ENCODE measurements around the gene LCN10.
A peak's percentile ranks its signal among the peaks of the same experiment; 100 is the strongest.
"Not testable (repeated sequence)": the region's sequence is repeated elsewhere in the genome, so short reads cannot be mapped to it uniquely, and the experiment has no call there.

LCN10 gene

GRCh38 chr9:136782452-136782851, 39.7 kb upstream of the LCN10 start:
- H3K36me3 Mint-ChIP-seq: no peaks in the 10 kb centered on the region
- peaks cover 36% of the 10 kb centered on the region for H3K27me3 Mint-ChIP-seq
- no peak for DNase-seq
- no peak overlapping the region for H3K4me3 Mint-ChIP-seq
- no peaks in the 10 kb centered on the region for H3K9me3 Mint-ChIP-seq
- H3K4me1 Mint-ChIP-seq: peaks cover under 1% of the 10 kb centered on the region
- no peak overlapping the region for H3K27ac Mint-ChIP-seq
- CTCF ChIA-PET: no interaction called here

GRCh38 chr9:136779808-136780207, 37.1 kb upstream of the LCN10 start:
- Mint-ChIP-seq H3K4me1 (no peaks in the 10 kb centered on the region), H3K4me3 (no peak overlapping the region), H3K27me3 (peaks cover 42% of the 10 kb centered on the region), H3K9me3 (no peaks in the 10 kb centered on the region), H3K27ac (no peak overlapping the region), H3K36me3 (no peaks in the 10 kb centered on the region)
- CTCF ChIA-PET: interaction anchor here (1.0 to 3.4 kb wide), 3 partner anchors 11 to 267 kb away, joined by 4 to 20 read pairs (median 4); no protein-coding TSS in a partner anchor
- DNase-seq: no peak

GRCh38 chr9:136777359-136777758, 34.6 kb upstream of the LCN10 start:
- H3K9me3 Mint-ChIP-seq: peaks cover 11% of the 10 kb centered on the region
- H3K27ac Mint-ChIP-seq: no peak overlapping the region
- H3K36me3 Mint-ChIP-seq: no peaks in the 10 kb centered on the region
- DNase-seq: no peak
- peaks cover 49% of the 10 kb centered on the region for H3K27me3 Mint-ChIP-seq
- CTCF ChIA-PET: interaction anchor here (0.8 to 3.4 kb wide), 9 partner anchors 9 to 328 kb away, joined by 3 to 24 read pairs (median 7); partner anchors contain the start of genes LCN15 and LCN8
- H3K4me3 Mint-ChIP-seq: no peak overlapping the region
- H3K4me1 Mint-ChIP-seq: peaks cover 4% of the 10 kb centered on the region

- Mint-ChIP-seq H3K4me3 (no peak overlapping the region), H3K27ac (no peak overlapping the region), H3K9me3 (peaks cover 11% of the 10 kb centered on the region), H3K4me1 (peaks cover 4% of the 10 kb centered on the region), H3K27me3 (peaks cover 53% of the 10 kb centered on the region), H3K36me3 (no peaks in the 10 kb centered on the region)
- no peak for DNase-seq
- CTCF ChIA-PET: interaction anchor here (0.6 to 3.4 kb wide), 7 partner anchors 8 to 290 kb away, joined by 3 to 24 read pairs (median 8); partner anchors contain the start of genes LCN15 and LCN8
These were observed 34.2 kb upstream of the LCN10 start for GRCh38 chr9:136776947-136777346.

- DNase-seq: no peak
- Mint-ChIP-seq H3K36me3 (no peaks in the 10 kb centered on the region), H3K4me1 (peaks cover 4% of the 10 kb centered on the region), H3K27me3 (peaks cover 58% of the 10 kb centered on the region), H3K27ac (no peak overlapping the region), H3K9me3 (peaks cover 11% of the 10 kb centered on the region), H3K4me3 (no peak overlapping the region)
- CTCF ChIA-PET: interaction anchor here (0.9 to 1.3 kb wide), 3 partner anchors 12 to 15 kb away, joined by 3 read pairs; no protein-coding TSS in a partner anchor
These were observed 32.5 kb upstream of the LCN10 start for GRCh38 chr9:136775191-136775590.

- H3K27ac Mint-ChIP-seq: no peak overlapping the region
- peaks cover 56% of the 10 kb centered on the region for H3K27me3 Mint-ChIP-seq
- peaks cover 4% of the 10 kb centered on the region for H3K4me1 Mint-ChIP-seq
- H3K4me3 Mint-ChIP-seq: no peak overlapping the region
- DNase-seq: no peak
- no peaks in the 10 kb centered on the region for H3K36me3 Mint-ChIP-seq
- peaks cover 11% of the 10 kb centered on the region for H3K9me3 Mint-ChIP-seq
- CTCF ChIA-PET: interaction anchor here (1.1 to 1.3 kb wide), 2 partner anchors 13 to 14 kb away, joined by 3 read pairs; no protein-coding TSS in a partner anchor
These were observed 31.8 kb upstream of the LCN10 start for GRCh38 chr9:136774416-136775045.

GRCh38 chr9:136773386-136774044, 30.8 kb upstream of the LCN10 start:
- H3K27ac Mint-ChIP-seq: no peak overlapping the region
- H3K9me3 Mint-ChIP-seq: peaks cover 11% of the 10 kb centered on the region
- peaks cover 50% of the 10 kb centered on the region for H3K27me3 Mint-ChIP-seq
- CTCF ChIA-PET: no interaction called here
- H3K4me1 Mint-ChIP-seq: peaks cover 4% of the 10 kb centered on the region
- H3K36me3 Mint-ChIP-seq: no peaks in the 10 kb centered on the region
- H3K4me3 Mint-ChIP-seq: no peak overlapping the region
- peak; percentile 42 for DNase-seq

- Mint-ChIP-seq H3K4me1 (peaks cover 6% of the 10 kb centered on the region), H3K27ac (no peak overlapping the region), H3K36me3 (no peaks in the 10 kb centered on the region), H3K27me3 (peaks cover 55% of the 10 kb centered on the region), H3K9me3 (peaks cover 11% of the 10 kb centered on the region), H3K4me3 (no peak overlapping the region)
- no peak for DNase-seq
- CTCF ChIA-PET: interaction anchor here (2.1 to 2.5 kb wide), 2 partner anchors 16 to 263 kb away, joined by 5 to 8 read pairs; no protein-coding TSS in a partner anchor
These were observed 29.2 kb upstream of the LCN10 start for GRCh38 chr9:136771907-136772415.

- H3K9me3 Mint-ChIP-seq: peaks cover 11% of the 10 kb centered on the region
- no peaks in the 10 kb centered on the region for H3K36me3 Mint-ChIP-seq
- peak; percentile 70 for DNase-seq
- peaks cover 13% of the 10 kb centered on the region for H3K4me1 Mint-ChIP-seq
- H3K27ac Mint-ChIP-seq: no peak overlapping the region
- CTCF ChIA-PET: interaction anchor here (0.7 to 2.8 kb wide), 6 partner anchors 9 to 265 kb away, joined by 3 to 20 read pairs (median 4); no protein-coding TSS in a partner anchor
- H3K27me3 Mint-ChIP-seq: peaks cover 59% of the 10 kb centered on the region
- no peak overlapping the region for H3K4me3 Mint-ChIP-seq
These were observed 27.0 kb upstream of the LCN10 start for GRCh38 chr9:136769710-136770191.

- H3K9me3 Mint-ChIP-seq, H3K4me1 Mint-ChIP-seq, H3K36me3 Mint-ChIP-seq, H3K4me3 Mint-ChIP-seq: not testable (repeated sequence)
- H3K27me3 Mint-ChIP-seq: peaks cover 60% of the 10 kb centered on the region
- peak; percentile 68 for DNase-seq
- H3K27ac Mint-ChIP-seq: peak overlapping the region; percentile 6
- CTCF ChIA-PET: interaction anchor here (0.9 to 1.8 kb wide), 6 partner anchors 11 to 329 kb away, joined by 3 to 8 read pairs (median 4); no protein-coding TSS in a partner anchor
These were observed 23.8 kb upstream of the LCN10 start for GRCh38 chr9:136766410-136767120.

GRCh38 chr9:136765745-136766409, 23.1 kb upstream of the LCN10 start:
- not testable (repeated sequence) for H3K9me3 Mint-ChIP-seq, H3K27ac Mint-ChIP-seq, DNase-seq, H3K4me1 Mint-ChIP-seq, H3K36me3 Mint-ChIP-seq, H3K4me3 Mint-ChIP-seq
- CTCF ChIA-PET: interaction anchor here (0.9 to 1.6 kb wide), 5 partner anchors 12 to 330 kb away, joined by 3 to 8 read pairs (median 4); no protein-coding TSS in a partner anchor
- peaks cover 61% of the 10 kb centered on the region for H3K27me3 Mint-ChIP-seq

GRCh38 chr9:136765041-136765440, 22.3 kb upstream of the LCN10 start:
- H3K4me1 Mint-ChIP-seq: peaks cover 9% of the 10 kb centered on the region
- peaks cover 59% of the 10 kb centered on the region for H3K27me3 Mint-ChIP-seq
- H3K36me3 Mint-ChIP-seq: no peaks in the 10 kb centered on the region
- CTCF ChIA-PET: interaction anchor here (2.1 kb wide), 1 partner anchor 13 kb away, joined by 7 read pairs; no protein-coding TSS in a partner anchor
- no peaks in the 10 kb centered on the region for H3K9me3 Mint-ChIP-seq
- H3K4me3 Mint-ChIP-seq: no peak overlapping the region
- no peak for DNase-seq
- no peak overlapping the region for H3K27ac Mint-ChIP-seq

- Mint-ChIP-seq H3K9me3 (no peaks in the 10 kb centered on the region), H3K27me3 (peaks cover 60% of the 10 kb centered on the region), H3K4me3 (no peak within 1 kb of the TSS), H3K36me3 (no peaks in the 10 kb centered on the region), H3K27ac (no peak within 1 kb of the TSS), H3K4me1 (peaks cover 9% of the 10 kb centered on the region)
- CTCF ChIA-PET: interaction anchor here (1.0 to 2.1 kb wide), 2 partner anchors 14 to 24 kb away, joined by 3 to 7 read pairs; no protein-coding TSS in a partner anchor
- no peak for DNase-seq
These were observed 21.7 kb upstream of the LCN10 start, which contains the start of gene LCN15 for GRCh38 chr9:136764301-136764891. LCN15 (minus strand) TSS chr9:136764518; CDS start chr9:136764488, 30 bp downstream.
